GM12873 (cell line): ENCODE results near the gene SLC15A3.

Source experiments
- CTCF ChIP-seq: IDR thresholded peaks from 2 replicates; pipeline ENCODE4 v1.5.1; 2012; ENCODE audit warnings: low read depth, mild to moderate bottlenecking, moderate library complexity, low read length, control low read depth; ENCODE audit not compliant: insufficient read depth; ENCODE audit errors: missing control alignments

Gene SLC15A3

DNA sequence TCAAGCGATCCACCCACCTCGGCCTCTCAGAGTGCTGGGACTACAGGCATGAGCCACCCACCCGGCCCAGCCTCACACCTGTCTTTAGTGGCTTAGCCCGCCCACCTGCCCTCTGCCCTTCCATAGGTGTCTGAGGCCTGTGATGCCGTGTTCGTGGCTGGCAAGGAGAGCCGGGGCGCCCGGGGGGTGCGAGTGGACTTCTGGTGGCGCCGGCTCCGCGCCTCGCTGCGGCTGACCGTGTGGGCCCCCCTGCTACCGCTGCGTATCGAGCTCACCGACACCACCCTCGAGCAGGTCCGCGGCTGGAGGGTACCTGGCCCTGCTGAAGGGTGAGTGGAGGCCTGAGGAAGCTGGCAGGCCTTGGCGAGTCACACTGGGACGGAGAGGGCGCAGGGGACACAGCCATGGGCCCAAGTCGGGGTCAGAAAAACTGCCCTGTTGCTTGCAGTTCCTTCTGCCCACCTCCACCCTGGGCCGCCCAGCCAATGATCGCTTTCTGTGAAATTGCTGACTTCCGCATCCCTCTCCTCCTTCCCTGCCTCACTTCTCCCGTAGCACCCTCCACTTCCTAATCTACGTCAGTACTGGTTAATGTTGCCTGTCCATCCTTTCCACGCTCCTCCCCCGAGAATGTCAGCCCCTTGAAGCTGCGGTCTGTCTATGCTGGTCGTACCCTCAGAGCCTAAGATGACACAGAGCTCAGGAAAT is 18.4 kb downstream of the SLC15A3 start:
- TF ChIP-seq CTCF, result no peak

GRCh38 chr11:60932605-60933356 is 19.2 kb downstream of the SLC15A3 start:
- no peak for TF ChIP-seq CTCF

DNA sequence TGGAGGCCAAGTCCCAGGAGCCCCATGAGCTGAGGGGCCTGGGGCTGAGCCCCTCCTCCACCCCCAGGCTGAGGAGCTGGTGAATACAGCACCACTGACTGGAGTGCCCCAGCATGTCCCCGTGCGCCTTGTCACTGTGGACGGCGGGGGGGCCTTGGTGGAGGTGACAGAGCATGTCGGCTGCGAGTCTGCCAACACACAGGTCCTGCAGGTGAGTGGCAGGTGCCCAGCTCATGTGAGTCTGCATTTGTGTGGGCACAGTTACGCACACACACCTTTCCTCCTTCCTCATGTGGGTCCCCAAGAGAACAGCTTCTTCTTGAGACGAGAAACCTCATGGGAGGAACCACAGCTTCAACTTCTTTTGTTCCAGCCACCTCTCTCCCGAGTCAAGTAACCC is 20.1 kb downstream of the SLC15A3 start:
- no peak for TF ChIP-seq CTCF

DNA sequence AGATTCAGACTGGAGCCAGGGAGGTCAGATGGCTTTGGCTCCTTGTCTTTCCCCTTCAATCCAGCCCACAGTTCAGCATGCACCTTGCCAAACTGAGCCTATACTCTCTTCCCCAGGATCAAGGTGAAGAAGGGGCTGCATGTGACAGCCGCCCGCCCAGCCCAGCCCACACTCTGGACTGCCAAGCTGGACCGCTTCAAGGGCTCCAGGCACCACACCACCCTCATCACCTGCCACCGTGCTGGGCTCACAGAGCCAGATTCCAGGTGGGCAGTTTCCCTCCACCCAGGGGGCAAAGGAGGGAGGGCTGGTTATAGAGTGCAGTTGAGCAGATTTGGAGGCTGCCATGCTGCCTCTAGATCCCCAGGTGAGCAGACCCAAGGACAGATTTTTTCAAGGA is 21.6 kb downstream of the SLC15A3 start:
- no peak for TF ChIP-seq CTCF

DNA sequence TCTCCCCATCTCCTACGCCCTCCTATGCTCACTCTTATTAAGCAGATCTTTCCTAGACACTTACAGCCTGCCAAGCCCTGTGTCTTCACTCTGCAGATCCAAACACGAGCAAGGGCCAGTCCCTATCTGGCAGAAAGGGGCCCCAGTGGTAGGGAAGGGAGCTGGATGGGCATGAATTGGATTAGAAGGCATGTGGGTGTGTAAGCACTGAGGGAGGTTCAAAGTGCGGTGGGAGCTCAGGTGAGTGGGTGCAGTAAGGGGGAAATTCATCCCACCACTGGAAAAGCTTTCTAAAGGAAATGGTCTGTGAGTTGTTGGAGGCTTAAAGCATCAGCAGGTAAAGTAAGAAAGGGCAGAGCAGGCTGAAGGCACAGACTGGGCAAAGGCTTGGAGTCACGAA is 22.2 kb downstream of the SLC15A3 start:
- no peak for TF ChIP-seq CTCF

- TF ChIP-seq CTCF, result no peak
Observed at GRCh38 chr11:60928563-60929001, 23.4 kb downstream of the SLC15A3 start.

- TF ChIP-seq CTCF, result no peak
Observed at GRCh38 chr11:60927600-60927999, 24.4 kb downstream of the SLC15A3 start.
